ENCODE results near the gene RNU1-2. TPM values are rescaled to one million over a fixed set of nuclear protein-coding genes. Genes with fewer than 3 reads are reported as not detected.

The RNU1-2 gene
- total and polyA plus RNA-seq, 12 donors: under 0.01 to 5,330 (median 1,268) TPM; not detected in 4

GRCh38 chr1:16905110-16905867 lies 9.5 kb downstream of the RNU1-2 start:
- Histone ChIP-seq H3K27ac (peak overlapping the region; percentile 89 to 99 (median 96)), H3K4me1 (replicated peaks in 1 of 2) (peaks cover 0 to 5% of the 10 kb centered on the region in 2 donors), H3K27me3 (no peaks in the 10 kb centered on the region), H3K4me3 (peak overlapping the region in 2 of 4 donors; percentile 32 to 44), H3K9me3 (replicated peaks in 1 of 3) (peaks cover 0 to 5% (median 0%) of the 10 kb centered on the region in 3 donors), H3K36me3 (replicated peaks in 1 of 2) (no peaks in the 10 kb centered on the region)
- DNase-seq: peak in 5 of 7 donors; percentile 56 to 89 (median 65)
- TF ChIP-seq POLR2A (IDR thresholded peaks at IDR 0.05): peak; percentile 97 to 99
- TF ChIP-seq, protein P1, sequence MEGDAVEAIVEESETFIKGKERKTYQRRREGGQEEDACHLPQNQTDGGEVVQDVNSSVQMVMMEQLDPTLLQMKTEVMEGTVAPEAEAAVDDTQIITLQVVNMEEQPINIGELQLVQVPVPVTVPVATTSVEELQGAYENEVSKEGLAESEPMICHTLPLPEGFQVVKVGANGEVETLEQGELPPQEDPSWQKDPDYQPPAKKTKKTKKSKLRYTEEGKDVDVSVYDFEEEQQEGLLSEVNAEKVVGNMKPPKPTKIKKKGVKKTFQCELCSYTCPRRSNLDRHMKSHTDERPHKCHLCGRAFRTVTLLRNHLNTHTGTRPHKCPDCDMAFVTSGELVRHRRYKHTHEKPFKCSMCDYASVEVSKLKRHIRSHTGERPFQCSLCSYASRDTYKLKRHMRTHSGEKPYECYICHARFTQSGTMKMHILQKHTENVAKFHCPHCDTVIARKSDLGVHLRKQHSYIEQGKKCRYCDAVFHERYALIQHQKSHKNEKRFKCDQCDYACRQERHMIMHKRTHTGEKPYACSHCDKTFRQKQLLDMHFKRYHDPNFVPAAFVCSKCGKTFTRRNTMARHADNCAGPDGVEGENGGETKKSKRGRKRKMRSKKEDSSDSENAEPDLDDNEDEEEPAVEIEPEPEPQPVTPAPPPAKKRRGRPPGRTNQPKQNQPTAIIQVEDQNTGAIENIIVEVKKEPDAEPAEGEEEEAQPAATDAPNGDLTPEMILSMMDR (IDR thresholded peaks at IDR 0.05): peak in 1 of 6 experiments; percentile 20
- WGBS, 4 donors: 5 to 6% (median 6%) methylated on average over 12 of the region's 12 CpGs
- intact Hi-C loops (cut with DNase I): no loop called here

- Histone ChIP-seq H3K4me1 (replicated peaks in 1 of 2) (peaks cover 0 to 5% of the 10 kb centered on the region in 2 donors), H3K4me3 (no peak overlapping the region), H3K36me3 (replicated peaks in 1 of 2) (no peaks in the 10 kb centered on the region), H3K27me3 (no peaks in the 10 kb centered on the region), H3K9me3 (replicated peaks in 1 of 3) (peaks cover 0 to 5% (median 0%) of the 10 kb centered on the region in 3 donors), H3K27ac (peak overlapping the region in 4 of 5 donors; percentile 57 to 99 (median 92))
- WGBS, 4 donors: 73 to 81% (median 74%) methylated on average over 11 of the region's 11 CpGs
- intact Hi-C loops (cut with DNase I): no loop called here
- DNase-seq: peak in 4 of 7 donors; percentile 3 to 78 (median 28)
- TF ChIP-seq POLR2A (IDR thresholded peaks at IDR 0.05): no peak
- TF ChIP-seq, protein P1 (IDR thresholded peaks at IDR 0.05): no peak
Observed at GRCh38 chr1:16905868-16906702, 10.3 kb downstream of the RNU1-2 start.

DNA sequence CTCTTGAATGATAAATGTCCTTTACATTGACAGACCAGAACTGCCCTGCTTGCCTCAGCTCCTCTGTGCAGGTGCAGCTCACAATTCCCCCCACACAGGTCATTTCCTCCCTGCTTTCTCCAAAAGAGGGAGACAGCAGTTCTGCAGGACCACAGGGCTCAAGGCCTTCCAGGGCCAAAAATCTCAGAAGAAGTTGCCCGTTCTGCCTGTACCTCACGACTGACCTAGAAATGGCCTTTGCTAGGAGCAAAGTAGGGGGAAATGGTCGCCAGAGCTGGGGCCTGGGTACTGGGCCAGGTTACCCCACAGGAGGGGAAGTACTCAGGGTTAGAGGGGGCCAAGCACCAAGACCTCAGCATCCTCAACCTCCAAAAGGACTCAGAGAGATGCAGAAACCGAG lies 11.1 kb downstream of the RNU1-2 start:
- intact Hi-C loops (cut with DNase I): no loop called here
- Histone ChIP-seq H3K9me3 (replicated peaks in 1 of 3) (peaks cover 0 to 5% (median 0%) of the 10 kb centered on the region in 3 donors), H3K27ac (no peak overlapping the region), H3K4me1 (replicated peaks in 1 of 2) (peaks cover 0 to 5% of the 10 kb centered on the region in 2 donors), H3K4me3 (no peak overlapping the region), H3K27me3 (no peaks in the 10 kb centered on the region), H3K36me3 (replicated peaks in 1 of 2) (no peaks in the 10 kb centered on the region)
- TF ChIP-seq POLR2A (IDR thresholded peaks at IDR 0.05): no peak
- TF ChIP-seq, protein P1 (IDR thresholded peaks at IDR 0.05): no peak
- peak in 2 of 7 donors; percentile 17 to 20 for DNase-seq
- WGBS, 4 donors: 83 to 89% (median 84%) methylated on average over 4 of the region's 4 CpGs
